SK-N-SH (cell line): ENCODE results near the gene ZCCHC13. TPM values are rescaled to one million over a fixed set of nuclear protein-coding genes. Genes with fewer than 3 reads are reported as not detected.
A peak's percentile ranks its signal among the peaks of the same experiment; 100 is the strongest.

Experiments used
- CTCF ChIA-PET: fragments of 300-600, 350-600 bp; formaldehyde crosslinking; extraction: SDS; loops from one replicate; lab custom pipeline; 2021; lab: Yijun Ruan, JAX
- POLR2A ChIA-PET: fragments of 350-600 bp; sonication (Branson Sonifier 250); formaldehyde crosslinking; extraction: SDS; loops from one replicate; lab custom pipeline; 2020; ENCODE audit warnings: antibody characterized with exemption, inconsistent platforms; lab: Yijun Ruan, JAX
- DNase-seq: peaks from one replicate; pipeline ENCODE4 v3.0.0; 2012
- H2AFZ ChIP-seq: fragments of 200-600 bp; sonication (generic); 2 replicates; pipeline ENCODE4 v1.8.1; 2016; ENCODE audit warnings: antibody characterized with exemption, mild to moderate bottlenecking, low read depth
- H3F3A ChIP-seq: fragments of 200-600 bp; sonication (generic); replicated peaks from 2 replicates; pipeline ENCODE3; 2016; ENCODE audit warnings: antibody characterized with exemption, mild to moderate bottlenecking; ENCODE audit not compliant: insufficient read depth
- H3K27ac ChIP-seq, 2 experiments: fragments of 200-500 bp in 1 of 2; fragments of 200-600 bp in 1 of 2; sonication (Bioruptor generic) in 1 of 2; sonication (generic), shearing (Covaris generic) in 1 of 2; 2 replicates each; pipeline versions ENCODE4 v1.5.1 to v1.6.1; 2014 to 2016; ENCODE audit warnings: low read depth in 2 of 2, inconsistent platforms in 1 of 2, low read length in 1 of 2, mild to moderate bottlenecking in 1 of 2, mixed read lengths in 1 of 2
- H3K27me3 ChIP-seq: fragments of 200-600 bp; sonication (generic), shearing (Covaris generic); 2 replicates; pipeline ENCODE4 v1.6.1; 2016; ENCODE audit warnings: mixed run types; ENCODE audit not compliant: insufficient read depth
- H3K36me3 ChIP-seq, 2 experiments: fragments of 200-500 bp in 1 of 2; fragments of 200-600 bp in 1 of 2; sonication (Bioruptor generic) in 1 of 2; sonication (generic) in 1 of 2; replicated peaks in 1 of 2; 2 replicates each; pipeline versions ENCODE3 to v1.5.1; 2014 to 2016; ENCODE audit warnings: low read length in 1 of 2, mild to moderate bottlenecking in 1 of 2; ENCODE audit not compliant: insufficient read depth in 2 of 2, control insufficient read depth in 1 of 2
- H3K4me1 ChIP-seq, 2 experiments: fragments of 200-500 bp in 1 of 2; fragments of 200-600 bp in 1 of 2; sonication (Bioruptor generic) in 1 of 2; sonication (generic), shearing (Covaris generic) in 1 of 2; 2 replicates each; pipeline versions ENCODE4 v1.5.1 to v1.6.1; 2014 to 2016; ENCODE audit warnings: low read depth in 1 of 2, low read length in 1 of 2, mixed run types in 1 of 2; ENCODE audit not compliant: insufficient read depth in 2 of 2, control insufficient read depth in 1 of 2
- H3K4me2 ChIP-seq: fragments of 200-600 bp; sonication (generic), shearing (Covaris generic); 2 replicates; pipeline ENCODE4 v1.6.1; 2017; ENCODE audit warnings: mixed run types
- H3K4me3 ChIP-seq, 2 experiments: fragments of 200-500 bp in 1 of 2; fragments of 200-600 bp in 1 of 2; sonication (Bioruptor generic) in 1 of 2; sonication (generic), shearing (Covaris generic) in 1 of 2; 2 replicates each; pipeline versions ENCODE4 v1.5.1 to v1.8.1; 2014 to 2016; ENCODE audit warnings: low read depth in 2 of 2, inconsistent platforms in 1 of 2, low read length in 1 of 2, mild to moderate bottlenecking in 1 of 2, mixed read lengths in 1 of 2, moderate library complexity in 1 of 2
- H3K79me2 ChIP-seq: fragments of 200-600 bp; sonication (generic); 2 replicates; pipeline ENCODE4 v1.8.1; 2017; ENCODE audit warnings: mild to moderate bottlenecking; ENCODE audit not compliant: insufficient read depth
- H3K9ac ChIP-seq: fragments of 200-600 bp; sonication (generic); 2 replicates; pipeline ENCODE4 v1.6.1; 2017; ENCODE audit warnings: mixed run types
- H3K9me2 ChIP-seq: fragments of 200-600 bp; sonication (generic); 2 replicates; pipeline ENCODE4 v1.6.1; 2017; ENCODE audit warnings: mixed run types
- H3K9me3 ChIP-seq: fragments of 200-600 bp; sonication (generic); 2 replicates; pipeline ENCODE4 v1.6.1; 2017; ENCODE audit warnings: mixed run types, mild to moderate bottlenecking, moderate library complexity
- H4K20me1 ChIP-seq: fragments of 200-600 bp; sonication (generic); 2 replicates; pipeline ENCODE4 v1.6.1; 2017; ENCODE audit warnings: mild to moderate bottlenecking, mixed run types; ENCODE audit not compliant: insufficient read depth
- CHD2 ChIP-seq: fragments of 150-350 bp; IDR thresholded peaks from 2 replicates; pipeline ENCODE4 v1.6.1; 2018; ENCODE audit warnings: low read length; ENCODE audit not compliant: partially characterized antibody
- EP300 ChIP-seq, 2 experiments: IDR thresholded peaks; 2 replicates each; pipeline versions ENCODE4 v1.4.0 to v1.6.1; 2012; ENCODE audit warnings: borderline replicate concordance in 1 of 2, low read depth in 1 of 2, low read length in 1 of 2
- FOXJ3 ChIP-seq: sonication (generic); formaldehyde crosslinking; IDR thresholded peaks from 2 replicates; pipeline ENCODE4 v1.5.1; 2020; ENCODE audit warnings: mild to moderate bottlenecking, missing genetic modification reagents
- GABPA ChIP-seq: IDR thresholded peaks from 2 replicates; pipeline ENCODE4 v1.4.0; 2012; ENCODE audit warnings: low read depth, mild to moderate bottlenecking
- GATA2 ChIP-seq: sonication (generic); formaldehyde crosslinking; IDR thresholded peaks from 2 replicates; pipeline ENCODE4 v1.5.0; 2020; ENCODE audit warnings: mild to moderate bottlenecking, missing genetic modification reagents
- MEF2A ChIP-seq: IDR thresholded peaks from 2 replicates; pipeline ENCODE4 v1.4.0; 2012; ENCODE audit warnings: low read depth, borderline replicate concordance
- MXI1 ChIP-seq: IDR thresholded peaks from 2 replicates; pipeline ENCODE4 v1.6.1; 2012; ENCODE audit warnings: mild to moderate bottlenecking, low read depth, low read length, improper control_type of control experiment
- POLR2AphosphoS5 ChIP-seq: IDR thresholded peaks from 2 replicates; pipeline ENCODE4 v1.6.1; 2012; ENCODE audit warnings: low read depth, low read length
- RAD21 ChIP-seq: IDR thresholded peaks from 2 replicates; pipeline ENCODE4 v1.6.1; 2012; ENCODE audit warnings: mild to moderate bottlenecking, low read length
- RXRA ChIP-seq: IDR thresholded peaks from 2 replicates; pipeline ENCODE4 v1.4.0; 2012; ENCODE audit warnings: low read depth, mild to moderate bottlenecking, borderline replicate concordance
- SIN3A ChIP-seq: IDR thresholded peaks from 2 replicates; pipeline ENCODE4 v1.6.1; 2012; ENCODE audit warnings: low read depth, mild to moderate bottlenecking, low read length, moderate library complexity, borderline replicate concordance
- TCF12 ChIP-seq: IDR thresholded peaks from 2 replicates; pipeline ENCODE4 v1.4.0; 2012
- WGBS: methylation state at CpG from one replicate; pipeline ENCODE4 v1.1.6; 2017; ENCODE audit warnings: low lambda C conversion rate; 5-methylcytosine and 5-hydroxymethylcytosine counted together
- polyA plus RNA-seq, 3 experiments: library from polyadenylated mRNA; depleted of rRNA; stranded (reverse); fragments of >200 nt; gene quantifications; 2 replicates each; pipeline ENCODE4 v1.2.3, GENCODE V29; 2012
- TF ChIP-seq, protein P1 (sequence below): IDR thresholded peaks from 2 replicates; pipeline ENCODE4; 2012
- TF ChIP-seq, protein P2 (sequence below): fragments of 200-600 bp; sonication (generic); IDR thresholded peaks from 2 replicates; pipeline ENCODE4 v1.6.1; 2017; ENCODE audit warnings: antibody characterized with exemption, mild to moderate bottlenecking, moderate library complexity
- TF ChIP-seq, protein P3 (sequence below): IDR thresholded peaks from 2 replicates; pipeline ENCODE4 v1.4.0; 2012; ENCODE audit warnings: low read depth

Gene ZCCHC13
- polyA plus RNA-seq, 1 of the 3 experiments (the other 2 are of a cell fraction), result not detected

DNA sequence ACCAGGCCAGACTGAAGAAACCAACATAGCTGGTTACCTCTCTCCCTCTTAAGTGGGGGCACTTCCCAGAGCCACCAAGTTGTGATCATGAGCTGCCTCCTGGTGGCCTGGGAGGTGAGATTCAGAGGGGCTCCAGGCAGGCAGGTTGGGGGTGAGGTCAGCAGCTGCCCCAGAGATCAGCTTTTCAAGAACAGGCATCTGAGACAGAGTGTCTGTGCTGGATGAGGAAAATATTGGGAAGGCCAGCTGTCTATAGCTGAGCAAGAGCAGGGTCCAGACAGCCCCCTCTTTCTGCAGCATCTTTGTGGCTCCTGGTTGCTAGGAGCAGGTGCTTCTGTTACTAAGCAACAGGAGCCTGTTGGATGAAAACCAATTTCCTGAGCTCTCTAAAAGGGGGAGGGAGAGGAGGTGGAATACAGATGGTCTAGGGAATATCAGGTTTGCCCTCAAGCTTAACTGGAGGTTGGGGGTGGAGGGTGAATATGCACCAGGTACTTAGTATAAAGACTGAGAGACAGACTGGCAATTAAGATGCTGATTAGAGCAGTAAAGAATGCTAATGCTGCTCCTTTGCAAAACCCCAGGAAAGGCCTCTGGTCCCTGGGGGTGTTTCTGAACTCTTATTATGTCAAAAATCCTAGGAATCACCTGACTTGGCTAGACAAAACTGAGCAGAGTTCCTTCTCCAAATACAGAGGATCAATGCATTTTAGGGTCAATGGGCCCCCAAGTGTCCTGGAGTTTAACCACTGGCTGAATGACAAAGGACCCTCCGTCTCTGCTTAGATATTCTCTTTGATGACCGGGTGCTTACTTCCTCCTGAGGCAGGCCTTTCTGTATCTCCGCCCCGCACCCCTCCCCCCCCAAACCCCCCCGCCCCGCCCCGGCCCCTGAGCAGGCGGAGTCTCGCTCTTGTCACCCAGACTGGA, 21.4 kb downstream of the ZCCHC13 start:
- no peak overlapping the region for H3K27ac ChIP-seq
- H3K27me3 ChIP-seq, result peaks cover 13% of the 10 kb centered on the region; the same call in 1 of the 2 replicates
- H3K4me1 ChIP-seq, result no peaks in the 10 kb centered on the region
- H3K4me3 ChIP-seq, result no peak overlapping the region
- H3K9ac ChIP-seq, result no peak overlapping the region
- CTCF ChIA-PET, result interaction anchor here (0.6 to 2.9 kb wide), 5 partner anchors 12 to 108 kb away, joined by 3 to 11 read pairs (median 3); no protein-coding TSS in a partner anchor
- POLR2A ChIA-PET, result interaction anchor here (0.9 kb wide), 1 partner anchor 33 kb away, joined by 4 read pairs; no protein-coding TSS in a partner anchor
- no peaks in the 10 kb centered on the region for H3K9me2 ChIP-seq
- peak; percentile 55 for DNase-seq
- no peaks in the 10 kb centered on the region for H3K36me3 ChIP-seq
- H3K9me3 ChIP-seq, result no peaks in the 10 kb centered on the region
- TF ChIP-seq RAD21 (peak; percentile 24; the same call in 1 of the 2 replicates), CHD2 (no peak)
- H3K79me2 ChIP-seq, result no peaks in the 10 kb centered on the region
- no peak overlapping the region for H3K4me2 ChIP-seq
- no peaks in the 10 kb centered on the region for H3F3A ChIP-seq
- WGBS, result 11% methylated on average over 3 of the region's 9 CpGs
- H4K20me1 ChIP-seq, result no peaks in the 10 kb centered on the region
- H2AFZ ChIP-seq, result no peak overlapping the region

DNA sequence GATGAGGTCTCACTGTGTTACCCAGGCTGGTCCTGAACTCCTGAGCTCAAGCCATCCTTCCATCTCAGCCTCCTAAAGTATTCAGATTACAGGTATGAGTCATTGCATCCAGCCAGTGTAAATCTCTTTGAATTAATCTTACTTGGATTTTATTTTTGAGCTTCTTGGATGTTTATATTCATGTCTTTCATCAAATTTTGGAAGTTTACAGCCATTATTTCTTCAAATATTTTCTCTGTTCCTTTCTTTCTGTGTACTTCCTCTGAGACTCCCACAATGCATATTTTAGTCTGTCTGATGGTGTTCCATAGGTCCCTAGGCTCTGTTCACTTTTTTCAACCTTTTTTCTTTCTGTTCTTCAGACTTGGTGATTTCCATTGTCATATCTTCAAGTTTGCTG, 34.9 kb downstream of the ZCCHC13 start:
- Histone ChIP-seq H3K4me2 (no peak overlapping the region), H3K27ac (no peak overlapping the region), H3K36me3 (no peaks in the 10 kb centered on the region), H3K79me2 (no peaks in the 10 kb centered on the region), H3K9me2 (no peaks in the 10 kb centered on the region), H3K4me1 (no peaks in the 10 kb centered on the region), H3K27me3 (no peaks in the 10 kb centered on the region), H3K9ac (no peak overlapping the region), H3K9me3 (no peaks in the 10 kb centered on the region), H2AFZ (no peak overlapping the region), H3K4me3 (no peak overlapping the region), H3F3A (no peaks in the 10 kb centered on the region), H4K20me1 (no peaks in the 10 kb centered on the region)
- POLR2A ChIA-PET, result no interaction called here
- no peak for DNase-seq
- TF ChIP-seq MEF2A (no peak), GABPA (no peak), EP300 (IDR thresholded peaks at IDR 0.05; ENCODE audit: borderline replicate concordance in 1 of 2, low read depth in 1 of 2, low read length in 1 of 2) (no peak), GATA2 (CRISPR knock-in tag) (no peak), RXRA (no peak), FOXJ3 (CRISPR knock-in tag) (no peak), MXI1 (no peak), POLR2AphosphoS5 (no peak), SIN3A (no peak), TCF12 (no peak)
- TF ChIP-seq, protein P1, sequence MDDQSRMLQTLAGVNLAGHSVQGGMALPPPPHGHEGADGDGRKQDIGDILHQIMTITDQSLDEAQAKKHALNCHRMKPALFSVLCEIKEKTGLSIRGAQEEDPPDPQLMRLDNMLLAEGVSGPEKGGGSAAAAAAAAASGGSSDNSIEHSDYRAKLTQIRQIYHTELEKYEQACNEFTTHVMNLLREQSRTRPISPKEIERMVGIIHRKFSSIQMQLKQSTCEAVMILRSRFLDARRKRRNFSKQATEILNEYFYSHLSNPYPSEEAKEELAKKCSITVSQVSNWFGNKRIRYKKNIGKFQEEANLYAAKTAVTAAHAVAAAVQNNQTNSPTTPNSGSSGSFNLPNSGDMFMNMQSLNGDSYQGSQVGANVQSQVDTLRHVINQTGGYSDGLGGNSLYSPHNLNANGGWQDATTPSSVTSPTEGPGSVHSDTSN, result no peak
- TF ChIP-seq, protein P2, sequence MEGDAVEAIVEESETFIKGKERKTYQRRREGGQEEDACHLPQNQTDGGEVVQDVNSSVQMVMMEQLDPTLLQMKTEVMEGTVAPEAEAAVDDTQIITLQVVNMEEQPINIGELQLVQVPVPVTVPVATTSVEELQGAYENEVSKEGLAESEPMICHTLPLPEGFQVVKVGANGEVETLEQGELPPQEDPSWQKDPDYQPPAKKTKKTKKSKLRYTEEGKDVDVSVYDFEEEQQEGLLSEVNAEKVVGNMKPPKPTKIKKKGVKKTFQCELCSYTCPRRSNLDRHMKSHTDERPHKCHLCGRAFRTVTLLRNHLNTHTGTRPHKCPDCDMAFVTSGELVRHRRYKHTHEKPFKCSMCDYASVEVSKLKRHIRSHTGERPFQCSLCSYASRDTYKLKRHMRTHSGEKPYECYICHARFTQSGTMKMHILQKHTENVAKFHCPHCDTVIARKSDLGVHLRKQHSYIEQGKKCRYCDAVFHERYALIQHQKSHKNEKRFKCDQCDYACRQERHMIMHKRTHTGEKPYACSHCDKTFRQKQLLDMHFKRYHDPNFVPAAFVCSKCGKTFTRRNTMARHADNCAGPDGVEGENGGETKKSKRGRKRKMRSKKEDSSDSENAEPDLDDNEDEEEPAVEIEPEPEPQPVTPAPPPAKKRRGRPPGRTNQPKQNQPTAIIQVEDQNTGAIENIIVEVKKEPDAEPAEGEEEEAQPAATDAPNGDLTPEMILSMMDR, result no peak
- TF ChIP-seq, protein P3, sequence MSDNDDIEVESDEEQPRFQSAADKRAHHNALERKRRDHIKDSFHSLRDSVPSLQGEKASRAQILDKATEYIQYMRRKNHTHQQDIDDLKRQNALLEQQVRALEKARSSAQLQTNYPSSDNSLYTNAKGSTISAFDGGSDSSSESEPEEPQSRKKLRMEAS, result no peak
- CTCF ChIA-PET, result interaction anchor here (0.6 kb wide), 1 partner anchor 14 kb away, joined by 3 read pairs; no protein-coding TSS in a partner anchor
